ENCODE data around the gene SLC7A4. TPM values are rescaled to one million over a fixed set of nuclear protein-coding genes. Genes with fewer than 3 reads are reported as not detected.

Gene SLC7A4
- total RNA-seq, 1 experiment from 2014 or later, result not detected

DNA sequence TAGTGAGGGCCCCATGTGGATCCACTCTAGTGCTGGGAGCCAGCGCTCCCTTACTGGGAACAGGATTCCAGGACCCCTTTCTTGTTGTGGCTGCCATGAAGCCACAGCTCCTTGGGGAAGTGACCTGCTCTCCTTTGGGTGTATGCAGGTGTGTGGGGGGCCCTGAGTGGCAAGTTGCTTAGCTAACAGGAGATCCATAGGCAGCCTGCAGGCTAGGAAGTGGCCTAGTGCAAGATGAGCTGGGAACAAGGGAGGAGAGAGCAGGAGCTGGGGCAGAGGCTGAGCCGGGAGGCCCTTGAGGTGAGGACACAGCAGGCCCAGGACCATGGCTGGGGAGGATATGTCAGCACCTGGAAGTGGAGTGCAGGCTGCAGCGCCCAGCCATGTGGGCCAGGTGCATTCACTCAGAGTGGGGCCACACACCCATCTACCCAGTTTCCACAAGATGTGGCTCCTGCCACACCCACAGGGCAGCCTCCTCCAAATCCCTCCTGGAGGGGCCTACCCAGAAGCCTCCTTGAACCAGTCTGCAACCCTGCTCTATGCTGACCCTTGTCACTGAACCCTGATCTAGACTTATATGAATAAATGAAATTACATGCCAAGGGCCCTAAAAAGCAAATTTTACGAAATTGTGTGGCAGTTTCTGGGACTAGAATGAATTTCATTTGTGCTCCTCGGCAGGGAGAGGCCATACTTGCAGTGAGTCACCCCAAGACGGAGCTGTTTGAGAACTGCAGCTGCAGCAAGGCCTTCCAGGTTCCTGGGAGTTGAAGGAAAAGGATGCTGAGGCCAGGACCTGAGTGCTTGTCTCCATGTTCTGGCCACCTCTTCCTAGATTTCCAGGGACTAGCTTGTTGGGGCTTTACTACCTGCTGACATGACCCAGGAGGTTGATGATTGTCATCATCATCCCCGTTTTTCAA, 33.7 kb downstream of the SLC7A4 start:
- no peak for DNase-seq (ENCODE audit: low spot score)

DNA sequence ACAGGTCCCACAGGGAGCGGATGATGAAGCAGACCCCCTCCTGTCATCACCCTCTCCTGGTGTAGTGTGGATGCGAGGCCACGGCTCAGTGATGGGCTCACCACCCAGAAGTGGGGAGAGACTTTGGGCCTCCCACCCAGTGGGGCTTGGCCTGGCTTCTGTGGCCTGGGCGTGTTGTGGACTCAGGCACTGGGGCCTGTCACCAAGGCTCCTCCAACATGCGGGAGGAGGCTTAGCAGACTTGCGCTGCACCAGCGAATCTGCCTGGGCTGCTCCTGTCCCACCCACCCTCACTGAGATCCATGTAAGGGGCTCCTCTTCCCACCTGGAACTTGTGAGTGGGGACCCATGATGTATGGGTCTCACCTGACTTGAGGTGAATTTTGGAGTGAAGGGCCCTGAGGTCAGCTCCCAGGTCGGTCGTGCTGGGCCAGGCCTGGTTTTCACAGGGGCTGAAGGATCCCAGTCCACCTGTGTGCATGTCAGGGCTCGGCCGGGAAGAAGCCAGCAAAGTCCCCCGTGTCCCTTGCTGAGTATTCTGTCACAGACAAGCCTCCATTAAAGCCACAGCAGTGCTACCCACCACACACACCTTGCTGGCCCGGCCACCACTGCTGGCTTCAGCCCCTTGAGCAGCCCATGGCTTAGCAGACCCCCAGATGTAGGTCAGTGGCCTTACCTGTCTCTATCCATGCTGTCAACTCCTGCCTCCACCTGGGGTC, 34.7 kb downstream of the SLC7A4 start:
- DNase-seq (ENCODE audit: low spot score), result no peak

DNA sequence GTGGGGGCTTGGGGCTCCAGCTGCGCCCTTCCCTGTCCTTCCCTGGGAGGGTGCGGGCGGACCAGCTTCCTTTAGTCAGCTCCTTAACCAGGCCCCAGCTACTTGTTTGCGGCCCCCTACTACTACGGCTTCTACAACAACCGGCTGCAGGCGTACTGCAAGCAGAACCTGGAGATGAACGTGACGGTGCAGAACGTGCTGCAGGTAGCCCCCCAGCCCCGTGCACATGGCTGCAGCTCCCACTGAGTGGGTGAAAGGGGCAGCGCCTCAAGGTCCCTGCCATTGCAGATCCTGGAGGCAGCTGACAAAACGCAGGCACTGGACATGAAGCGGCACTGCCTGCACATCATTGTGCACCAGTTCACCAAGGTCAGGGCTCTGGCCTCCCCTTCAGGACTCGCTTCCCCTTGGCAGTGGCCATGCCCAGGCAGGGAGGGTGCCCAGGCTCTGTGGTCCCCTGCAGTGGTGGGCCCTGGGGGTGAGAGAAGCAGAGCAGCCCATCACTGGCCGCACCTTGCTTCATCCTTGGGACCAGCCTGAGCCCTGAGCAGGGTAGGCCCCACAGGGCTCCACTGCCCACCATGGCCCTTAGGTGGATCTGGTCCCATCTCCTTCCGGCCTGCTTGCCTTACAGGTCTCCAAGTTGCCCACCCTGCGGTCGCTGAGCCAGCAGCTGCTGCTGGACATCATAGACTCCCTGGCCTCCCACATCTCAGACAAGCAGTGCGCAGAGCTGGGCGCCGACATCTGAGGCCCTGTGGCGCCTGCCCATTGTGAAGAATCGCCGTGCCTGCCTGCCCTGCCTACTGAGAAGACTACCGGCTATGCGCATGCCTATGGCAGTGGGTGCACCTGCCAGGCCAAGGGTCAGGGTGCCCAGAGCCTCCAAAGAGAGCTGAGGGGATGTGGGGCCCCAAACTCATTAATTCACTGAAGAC, 35.5 kb downstream of the SLC7A4 start:
- no peak for DNase-seq (ENCODE audit: low spot score)

- DNase-seq (ENCODE audit: low spot score), result no peak
Observed at GRCh38 chr22:20996031-20996410, 36.3 kb downstream of the SLC7A4 start.

GRCh38 chr22:20995329-20996030, 36.9 kb downstream of the SLC7A4 start:
- no peak for DNase-seq (ENCODE audit: low spot score)

- DNase-seq (ENCODE audit: low spot score), result no peak
Observed at GRCh38 chr22:20994902-20995241, 37.5 kb downstream of the SLC7A4 start.

GRCh38 chr22:20994128-20994901, 38.0 kb downstream of the SLC7A4 start:
- DNase-seq (ENCODE audit: low spot score), result no peak

DNA sequence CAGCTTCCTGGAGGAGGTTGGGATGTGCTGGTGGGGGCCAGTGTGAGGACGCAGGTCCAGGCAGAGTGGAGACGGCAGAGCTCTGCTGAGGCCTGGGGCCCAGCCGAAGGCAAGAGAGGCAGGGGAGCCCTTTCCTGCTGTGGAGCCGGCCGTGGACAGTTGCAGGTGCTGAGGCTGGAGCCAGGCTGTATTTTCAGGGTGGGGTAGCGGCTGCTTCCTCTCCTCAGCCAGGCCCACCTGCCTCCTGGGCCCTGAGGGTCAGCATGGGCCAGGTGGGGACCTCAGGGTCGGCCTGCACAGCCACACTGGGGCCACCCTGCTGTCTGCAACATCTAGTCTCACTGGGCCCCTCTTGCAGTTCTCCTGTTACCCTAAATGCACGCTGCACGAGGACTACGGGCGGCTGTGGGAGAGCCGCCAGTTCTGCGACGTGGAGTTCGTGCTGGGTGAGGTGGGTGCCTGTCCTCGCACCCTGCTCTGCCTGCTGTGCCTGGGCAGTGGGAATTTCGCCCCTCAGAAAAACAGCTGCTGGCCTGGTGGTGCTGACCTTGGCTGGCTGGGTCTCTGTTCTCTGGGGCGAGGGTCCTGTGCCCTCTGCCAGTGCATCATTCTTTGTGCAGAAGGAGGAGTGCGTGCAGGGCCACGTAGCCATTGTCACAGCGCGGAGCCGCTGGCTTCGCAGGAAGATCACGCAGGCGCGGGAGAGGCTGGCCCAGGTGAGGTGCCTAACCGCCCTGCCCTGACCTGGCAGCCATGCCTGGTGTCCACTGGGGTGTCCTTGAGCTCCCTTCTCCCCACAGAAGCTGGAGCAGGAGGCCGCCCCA, 38.8 kb downstream of the SLC7A4 start:
- no peak for DNase-seq (ENCODE audit: low spot score)

GRCh38 chr22:20992456-20993303, 39.7 kb downstream of the SLC7A4 start:
- DNase-seq (ENCODE audit: low spot score), result no peak

GRCh38 chr22:20992056-20992442, 40.3 kb downstream of the SLC7A4 start:
- DNase-seq (ENCODE audit: low spot score), result no peak

GRCh38 chr22:20991252-20992055, 40.9 kb downstream of the SLC7A4 start:
- DNase-seq (ENCODE audit: low spot score), result no peak

DNA sequence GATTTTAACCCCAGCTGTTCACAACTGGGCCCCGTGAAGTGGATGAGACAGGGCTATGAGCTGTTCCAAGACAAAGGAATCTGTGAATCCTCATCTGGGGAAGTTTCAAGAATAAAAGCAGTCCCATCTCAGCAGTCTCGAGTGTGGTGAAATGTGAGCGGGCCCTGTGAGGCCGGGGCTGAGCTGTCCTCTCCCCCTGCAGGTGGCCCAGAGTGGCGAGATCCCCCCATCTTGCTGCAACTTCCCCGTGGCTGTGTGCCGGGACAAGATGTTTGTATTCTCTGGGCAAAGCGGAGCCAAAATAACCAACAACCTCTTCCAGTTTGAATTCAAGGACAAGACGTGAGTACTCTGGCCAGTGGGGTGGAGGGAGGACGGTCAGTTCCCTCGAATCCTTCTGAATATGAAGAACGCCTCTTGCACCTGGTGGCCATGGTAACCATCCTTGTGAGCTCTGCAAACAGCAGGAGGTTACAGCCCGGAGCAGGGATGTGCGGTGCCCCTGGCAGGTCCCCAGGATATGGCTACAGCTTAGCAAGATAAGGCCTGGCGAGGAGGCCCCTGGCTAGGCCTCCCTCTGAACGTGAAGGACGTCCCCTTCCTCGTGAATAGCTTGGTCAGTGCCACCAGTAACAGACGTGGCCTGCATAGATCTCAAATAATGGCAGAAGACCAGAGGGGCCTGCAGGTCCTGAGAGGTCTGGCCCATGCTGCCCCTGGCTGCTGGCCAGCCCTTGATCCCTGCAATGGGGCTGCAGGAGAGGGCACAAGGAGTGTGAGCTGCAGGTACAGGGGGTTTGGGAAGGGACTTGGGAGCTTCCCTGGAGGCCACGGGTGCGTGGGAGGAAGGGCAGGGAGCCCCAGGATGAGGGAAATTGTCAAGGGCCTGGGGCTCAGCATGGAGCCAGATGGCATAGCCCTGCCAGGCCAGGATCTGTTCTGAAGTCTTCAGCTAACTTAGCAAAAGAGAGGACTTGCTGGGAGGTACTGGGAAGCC, 41.9 kb downstream of the SLC7A4 start:
- no peak for DNase-seq (ENCODE audit: low spot score)

DNA sequence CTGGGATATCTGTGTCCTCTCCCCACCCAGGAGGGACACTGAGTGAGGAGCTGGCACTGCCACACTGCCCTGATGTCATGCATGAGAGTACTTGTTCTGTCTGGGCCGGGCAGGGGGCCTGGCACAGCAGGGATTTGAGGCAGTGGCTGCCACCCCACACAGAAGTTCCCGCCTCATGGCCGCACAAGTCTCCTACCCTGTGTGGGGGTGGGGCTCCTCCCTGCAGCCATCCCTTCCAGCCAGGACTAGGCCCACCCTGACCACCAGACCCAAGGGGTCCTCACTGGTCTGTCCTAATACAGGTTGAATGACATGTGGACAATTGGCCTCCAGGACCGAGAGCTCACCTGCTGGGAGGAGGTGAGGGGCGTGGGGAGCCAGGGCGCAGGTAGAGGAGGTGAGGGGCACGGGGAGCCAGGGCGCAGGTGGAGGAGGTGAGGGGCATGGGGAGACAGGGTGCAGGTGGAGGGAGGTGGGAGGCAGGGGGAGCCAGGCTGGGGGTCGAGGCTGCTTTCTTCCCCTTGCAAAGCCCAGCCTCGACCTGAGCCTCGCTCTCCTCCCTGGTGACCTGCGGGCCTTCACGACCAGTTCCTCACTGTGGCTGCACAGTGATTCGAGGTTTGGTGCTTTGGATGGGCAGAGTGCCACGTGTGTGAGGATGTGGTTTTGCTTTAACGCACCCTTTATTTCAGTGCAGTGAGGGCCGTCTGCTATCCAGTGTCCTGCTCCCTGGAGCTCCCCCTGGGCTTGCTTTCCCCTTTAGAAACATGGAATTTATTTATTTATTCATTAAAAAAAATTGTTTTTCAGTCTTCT, 42.8 kb downstream of the SLC7A4 start:
- no peak for DNase-seq (ENCODE audit: low spot score)

GRCh38 chr22:20988573-20989322, 43.6 kb downstream of the SLC7A4 start:
- no peak for DNase-seq (ENCODE audit: low spot score)

DNA sequence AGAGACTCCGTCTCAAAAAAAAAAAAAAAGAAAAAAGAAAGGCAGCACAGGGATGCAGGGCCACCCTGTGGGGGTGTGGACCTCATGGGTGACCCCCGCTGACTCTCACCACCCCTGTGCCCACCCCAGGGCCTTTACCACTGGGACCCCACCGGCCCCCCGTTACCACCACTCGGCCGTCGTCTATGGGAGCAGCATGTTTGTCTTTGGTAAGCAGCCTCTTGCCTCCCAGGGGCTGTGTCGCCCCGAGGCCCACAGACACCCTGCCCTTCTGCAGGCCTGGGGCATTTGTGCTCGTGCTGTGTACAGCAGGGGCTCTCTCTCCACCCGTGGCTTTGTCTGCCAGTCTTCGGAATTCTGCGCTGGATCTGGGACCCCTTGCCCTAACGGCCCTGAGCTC, 45.0 kb downstream of the SLC7A4 start:
- no peak for DNase-seq (ENCODE audit: low spot score)
